Left kidney (tissue), 2 donors: ENCODE results near the gene LMNTD2. TPM values are rescaled to one million over a fixed set of nuclear protein-coding genes. Genes with fewer than 3 reads are reported as not detected.
"Not testable (repeated sequence)": the region's sequence is repeated elsewhere in the genome, so short reads cannot be mapped to it uniquely, and the experiment has no call there.

ENCODE experiments used
- DNase-seq: peaks from one replicate; pipeline ENCODE4 v3.0.0-alpha.2; 2013
- polyA plus RNA-seq: library from polyadenylated mRNA; unstranded; fragments of 120-200 nt; gene quantifications from one replicate; pipeline ENCODE4 v1.2.1, GENCODE V29; 2013; ENCODE audit not compliant: insufficient read length

The LMNTD2 gene
- polyA plus RNA-seq, 1 donor = 2.5 TPM

DNA sequence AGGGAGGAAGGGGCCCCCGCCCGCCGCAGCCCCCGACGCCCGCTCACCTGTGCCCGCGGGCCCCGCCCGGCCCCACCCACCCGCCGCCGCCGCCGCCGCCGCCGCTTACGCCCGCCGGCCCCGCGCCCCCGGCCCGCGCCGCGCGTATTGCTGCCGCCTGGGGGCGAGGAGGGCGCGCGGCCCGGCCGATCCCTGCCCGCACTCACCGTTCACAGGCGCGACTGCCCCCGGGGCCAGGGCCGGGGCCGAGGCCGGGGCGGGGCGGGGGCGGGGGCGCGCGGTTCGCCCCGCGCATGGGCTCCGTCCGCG is 25.4 kb downstream of the LMNTD2 start:
- no peak for DNase-seq

- no peak for DNase-seq
Measured at GRCh38 chr11:534396-535209, 25.9 kb downstream of the LMNTD2 start.

DNA sequence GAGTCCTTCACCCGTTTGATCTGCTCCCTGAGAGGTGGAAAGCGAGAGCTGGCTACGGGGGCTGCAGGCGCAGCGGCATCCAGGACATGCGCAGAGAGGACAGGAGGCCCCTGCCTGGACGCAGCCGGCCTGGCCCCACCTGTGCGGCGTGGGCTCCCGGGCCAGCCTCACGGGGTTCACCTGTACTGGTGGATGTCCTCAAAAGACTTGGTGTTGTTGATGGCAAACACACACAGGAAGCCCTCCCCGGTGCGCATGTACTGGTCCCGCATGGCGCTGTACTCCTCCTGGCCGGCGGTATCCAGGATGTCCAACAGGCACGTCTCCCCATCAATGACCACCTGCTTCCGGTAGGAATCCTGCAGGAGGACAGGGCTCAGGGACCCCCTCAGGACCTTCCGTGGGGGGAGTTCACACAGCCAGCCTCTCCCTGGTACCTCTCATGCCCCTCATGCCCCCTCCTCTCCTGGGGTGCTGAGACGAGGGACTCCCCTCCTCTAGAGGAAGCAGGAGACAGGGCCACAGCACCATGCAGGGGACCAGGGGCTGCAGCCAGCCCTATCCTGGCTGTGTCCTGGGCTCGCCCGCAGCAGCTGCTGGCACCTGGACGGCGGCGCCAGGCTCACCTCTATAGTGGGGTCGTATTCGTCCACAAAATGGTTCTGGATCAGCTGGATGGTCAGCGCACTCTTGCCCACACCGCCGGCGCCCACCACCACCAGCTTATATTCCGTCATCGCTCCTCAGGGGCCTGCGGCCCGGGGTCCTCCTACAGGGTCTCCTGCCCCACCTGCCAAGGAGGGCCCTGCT is 26.7 kb downstream of the LMNTD2 start:
- no peak for DNase-seq

- no peak for DNase-seq
Measured at GRCh38 chr11:532986-533585, 27.5 kb downstream of the LMNTD2 start.

DNA sequence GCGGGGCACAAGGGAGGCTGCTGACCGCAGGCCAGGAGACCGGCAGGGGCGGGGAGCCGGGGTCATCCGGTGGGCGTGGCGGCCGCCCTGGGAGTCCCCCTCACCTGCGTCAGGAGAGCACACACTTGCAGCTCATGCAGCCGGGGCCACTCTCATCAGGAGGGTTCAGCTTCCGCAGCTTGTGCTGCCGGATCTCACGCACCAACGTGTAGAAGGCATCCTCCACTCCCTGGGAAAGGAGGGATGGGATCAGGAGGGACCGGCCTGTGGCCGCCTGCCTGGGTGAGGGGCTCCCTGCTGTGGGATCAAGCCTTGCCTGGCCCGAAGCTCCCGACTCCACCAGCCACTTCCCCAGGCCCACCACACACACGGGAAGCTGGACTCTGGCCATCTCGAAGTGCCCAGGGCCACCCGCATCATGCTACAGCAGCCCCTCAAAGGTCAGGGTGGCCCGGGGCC is 28.0 kb downstream of the LMNTD2 start:
- DNase-seq = no peak

GRCh38 chr11:531919-532526 is 28.5 kb downstream of the LMNTD2 start:
- DNase-seq = no peak

DNA sequence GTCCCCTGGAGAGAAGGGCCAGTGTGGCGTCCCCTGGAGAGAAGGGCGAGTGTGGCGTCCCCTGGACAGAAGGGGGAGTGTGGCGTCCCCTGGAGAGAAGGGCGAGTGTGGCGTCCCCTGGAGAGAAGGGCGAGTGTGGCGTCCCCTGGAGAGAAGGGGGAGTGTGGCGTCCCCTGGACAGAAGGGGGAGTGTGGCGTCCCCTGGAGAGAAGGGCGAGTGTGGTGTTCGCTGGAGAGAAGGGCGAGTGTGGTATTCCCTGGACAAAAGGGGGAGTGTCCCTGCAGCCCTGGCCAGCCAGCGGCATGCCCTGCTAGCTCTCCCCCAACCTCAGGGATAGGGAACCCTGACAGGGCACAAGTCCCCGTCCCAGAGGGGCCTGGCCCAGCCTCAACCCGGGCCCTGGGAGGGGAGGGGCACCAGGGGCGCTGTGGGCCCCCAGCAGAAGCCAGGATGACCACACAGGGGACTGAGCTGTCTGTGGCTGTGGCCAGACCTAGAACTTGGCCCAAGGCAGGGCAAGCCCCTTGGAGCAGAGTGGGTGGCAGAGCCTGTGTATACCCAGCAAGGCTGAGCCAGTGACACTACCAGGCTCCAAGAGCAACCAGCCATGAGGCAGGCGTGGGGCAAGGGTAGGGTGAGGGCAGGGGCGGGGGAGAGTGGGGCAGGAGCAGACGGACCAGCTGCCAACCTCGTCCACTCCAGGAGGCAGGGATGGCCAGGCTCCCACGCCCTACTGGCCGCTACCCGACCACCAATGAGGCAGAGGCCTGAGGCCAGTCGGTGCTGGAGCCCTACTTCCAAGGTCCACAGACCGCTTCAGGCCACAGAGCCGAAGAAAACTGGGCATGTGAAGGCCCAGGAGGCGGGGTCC is 29.3 kb downstream of the LMNTD2 start:
- no peak for DNase-seq

- DNase-seq = no peak
Measured at GRCh38 chr11:529728-530411, 30.7 kb downstream of the LMNTD2 start.

GRCh38 chr11:528815-529727 is 31.5 kb downstream of the LMNTD2 start:
- no peak for DNase-seq

DNA sequence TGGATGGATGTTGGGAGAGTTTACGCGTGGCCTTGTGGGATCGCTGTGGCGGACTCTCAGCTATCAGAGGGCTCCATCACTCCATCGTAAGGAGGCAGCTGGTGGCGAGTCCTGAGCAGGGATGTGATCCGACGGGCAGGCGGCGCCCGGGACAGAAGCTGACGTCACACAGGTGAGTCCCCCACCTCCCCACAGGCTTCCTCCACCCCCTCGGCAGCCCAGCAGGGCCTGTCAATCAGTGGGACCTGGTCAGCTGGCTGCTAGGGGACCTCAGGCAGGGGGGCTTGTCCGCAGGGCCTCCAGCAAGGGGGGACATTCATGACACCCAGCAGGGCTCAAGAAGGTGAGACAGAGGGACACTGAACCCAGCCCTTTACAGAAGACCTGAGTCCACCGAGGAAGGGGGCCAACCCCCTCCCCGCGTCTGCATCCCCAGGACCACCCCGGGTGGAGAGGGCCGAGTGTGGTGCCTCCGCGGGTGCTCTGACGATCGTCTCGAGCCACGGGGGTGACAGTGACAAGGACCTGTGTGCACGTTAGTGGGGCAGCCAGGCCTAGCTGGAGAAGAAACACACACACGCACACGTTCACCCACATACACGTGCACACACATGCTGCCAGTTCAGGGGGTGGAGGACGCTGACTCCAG is 32.2 kb downstream of the LMNTD2 start:
- DNase-seq = no peak

GRCh38 chr11:526192-526591 is 34.3 kb downstream of the LMNTD2 start:
- no peak for DNase-seq

DNA sequence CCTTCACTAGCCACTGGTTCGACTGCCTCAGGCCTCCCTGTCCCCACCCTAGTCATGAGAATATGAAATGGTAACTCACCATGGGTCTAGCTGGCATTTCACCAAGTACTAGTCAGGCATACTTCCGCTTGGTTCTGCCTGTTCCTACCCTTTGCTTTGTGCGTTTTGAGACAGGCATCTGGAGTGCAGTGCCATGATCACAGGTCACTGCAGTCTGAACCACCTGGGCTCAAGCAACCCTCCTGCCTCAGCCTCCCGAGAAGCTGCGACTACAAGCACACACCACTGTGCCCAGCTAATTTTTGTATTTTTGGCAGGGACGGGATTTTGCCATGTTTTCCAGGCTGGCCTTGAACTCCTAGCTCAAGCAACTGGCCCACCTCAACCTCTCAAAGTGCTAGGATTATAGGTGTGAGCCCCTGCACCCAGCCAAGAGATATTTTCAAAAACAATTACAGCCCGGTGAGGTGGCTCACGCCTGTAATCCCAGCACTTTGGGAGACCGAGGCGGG is 39.3 kb downstream of the LMNTD2 start:
- DNase-seq = no peak

DNA sequence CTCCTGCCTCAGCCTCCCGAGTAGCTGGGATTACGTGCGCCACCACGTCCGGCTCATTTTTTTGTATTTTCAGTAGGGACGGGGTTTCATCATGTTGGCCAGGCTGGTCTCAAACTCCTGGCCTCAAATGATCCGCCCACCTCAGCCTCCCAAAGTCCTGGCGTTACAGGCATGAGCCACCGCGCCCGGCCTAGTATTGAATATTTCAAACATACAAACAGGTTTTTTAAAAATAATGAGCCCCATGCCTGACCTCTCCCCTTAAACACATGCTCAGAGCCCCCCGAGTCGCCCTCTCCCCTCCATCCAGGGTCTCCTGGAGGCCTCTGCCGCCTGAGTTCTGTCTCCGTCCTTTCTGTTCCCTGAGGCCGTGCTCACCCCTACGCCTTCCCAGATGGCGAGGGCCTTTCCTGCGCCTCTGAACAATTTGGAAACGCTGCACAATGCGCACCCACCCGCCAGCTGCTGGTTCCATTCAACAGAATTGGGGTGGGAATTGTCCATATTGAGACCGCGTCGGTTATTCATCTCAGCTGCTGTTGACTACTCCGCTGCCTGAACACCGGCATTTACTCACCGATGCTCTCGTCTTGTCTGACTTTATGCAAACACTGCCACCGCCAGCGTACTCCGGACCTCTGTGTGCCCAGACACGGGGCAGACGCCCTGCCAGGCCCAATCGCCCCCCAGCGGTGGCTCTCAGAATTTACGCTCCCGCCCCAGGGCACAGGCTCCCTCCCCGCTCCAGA is 39.9 kb downstream of the LMNTD2 start:
- no peak for DNase-seq

GRCh38 chr11:518463-519202 is 41.9 kb downstream of the LMNTD2 start:
- peak; percentile 64 for DNase-seq

DNA sequence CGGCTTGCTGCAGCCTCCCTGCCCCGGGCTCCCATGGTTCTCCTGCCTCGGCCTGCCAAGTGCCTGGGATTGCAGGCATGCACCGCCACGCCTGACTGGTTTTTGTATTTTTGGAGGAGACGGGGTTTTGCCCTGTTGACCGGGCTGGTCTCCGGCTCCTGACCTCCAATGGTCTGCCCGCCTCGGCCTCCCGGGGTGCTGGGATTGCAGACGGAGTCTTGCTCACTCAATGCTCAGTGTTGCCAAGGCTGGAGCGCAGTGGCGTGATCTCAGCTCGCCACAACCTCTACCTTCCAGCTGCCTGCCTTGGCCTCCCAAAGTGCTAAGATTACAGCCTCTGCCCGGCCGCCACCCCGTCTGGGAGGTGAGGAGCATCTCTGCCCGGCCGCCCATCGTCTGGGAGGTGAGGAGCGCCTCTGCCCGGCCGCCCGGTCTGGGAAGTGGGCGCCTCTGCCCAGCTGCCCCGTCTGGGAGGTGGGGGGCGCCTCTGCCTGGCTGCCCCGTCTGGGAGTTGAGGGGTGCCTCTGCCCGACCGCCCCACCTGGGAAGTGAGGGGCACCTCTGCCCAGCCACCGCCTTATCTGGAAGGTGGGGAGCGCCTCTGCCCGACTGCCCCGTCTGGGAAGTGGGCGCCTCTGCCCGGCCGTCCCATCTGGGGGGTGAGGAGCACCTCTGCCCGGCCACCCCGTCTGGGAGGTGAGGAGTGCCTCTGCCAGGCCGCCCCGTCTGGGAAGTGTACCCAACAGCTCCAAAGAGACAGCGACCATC is 43.4 kb downstream of the LMNTD2 start:
- DNase-seq = not testable (repeated sequence)

GRCh38 chr11:516400-516799 is 44.1 kb downstream of the LMNTD2 start:
- no peak for DNase-seq

GRCh38 chr11:515131-515530 is 45.4 kb downstream of the LMNTD2 start:
- no peak for DNase-seq
